GM06990 (cell line): ENCODE measurements around the gene NDUFS8.

Experiments
- DNase-seq: peaks from one replicate; pipeline ENCODE4 v3.0.0-alpha.2; 2011; ENCODE audit not compliant: insufficient read length; ENCODE audit errors: extremely low read depth
- H3K27me3 ChIP-seq: replicated peaks from 2 replicates; pipeline ENCODE4 v1.6.0; 2011; ENCODE audit warnings: low read length; ENCODE audit not compliant: control insufficient read depth, insufficient read depth
- H3K36me3 ChIP-seq: 2 replicates; pipeline ENCODE4 v1.5.1; 2011; ENCODE audit warnings: low read length; ENCODE audit not compliant: control insufficient read depth, insufficient read depth
- H3K4me3 ChIP-seq: replicated peaks from 2 replicates; pipeline ENCODE4 v1.5.1; 2011; ENCODE audit warnings: low read depth, mild to moderate bottlenecking, control low read depth, low read length
- CTCF ChIP-seq: IDR thresholded peaks from 2 replicates; pipeline ENCODE4 v1.5.1; 2011; ENCODE audit warnings: low read length, control low read depth, mild to moderate bottlenecking, inconsistent platforms; ENCODE audit not compliant: insufficient read depth, poor library complexity, severe bottlenecking

Gene NDUFS8

GRCh38 chr11:68040957-68041591, 10.6 kb downstream of the NDUFS8 start:
- TF ChIP-seq CTCF: no peak
- peaks cover 39% of the 10 kb centered on the region for H3K36me3 ChIP-seq
- no peaks in the 10 kb centered on the region for H3K27me3 ChIP-seq
- peak overlapping the region; percentile 80 for H3K4me3 ChIP-seq
- DNase-seq: no peak

GRCh38 chr11:68041617-68042218, 11.2 kb downstream of the NDUFS8 start:
- DNase-seq: peak; percentile 4
- no peaks in the 10 kb centered on the region for H3K27me3 ChIP-seq

GRCh38 chr11:68042219-68043028, 11.9 kb downstream of the NDUFS8 start:
- no peak for TF ChIP-seq CTCF
- no peak for DNase-seq
- Histone ChIP-seq H3K4me3 (no peak overlapping the region), H3K27me3 (no peaks in the 10 kb centered on the region), H3K36me3 (peaks cover 43% of the 10 kb centered on the region)

More at GRCh38 chr11:68041617-68042218, 11.2 kb downstream of the NDUFS8 start:
- peak overlapping the region; percentile 80; the same call in 1 of the 2 replicates for H3K4me3 ChIP-seq
- no peak for TF ChIP-seq CTCF
- peaks cover 40% of the 10 kb centered on the region for H3K36me3 ChIP-seq

GRCh38 chr11:68043029-68043348, 12.5 kb downstream of the NDUFS8 start:
- H3K36me3 ChIP-seq: peaks cover 49% of the 10 kb centered on the region
- no peak for DNase-seq
- H3K27me3 ChIP-seq: no peaks in the 10 kb centered on the region
- H3K4me3 ChIP-seq: no peak overlapping the region
- no peak for TF ChIP-seq CTCF

- H3K4me3 ChIP-seq: no peak overlapping the region
- DNase-seq: no peak
- H3K36me3 ChIP-seq: peaks cover 51% of the 10 kb centered on the region
- TF ChIP-seq CTCF: no peak
- no peaks in the 10 kb centered on the region for H3K27me3 ChIP-seq
These were observed 13.1 kb downstream of the NDUFS8 start for GRCh38 chr11:68043349-68044144.
